Caco-2 (cell line): ENCODE results near the gene PARVG. TPM values are rescaled to one million over a fixed set of nuclear protein-coding genes. Genes with fewer than 3 reads are reported as not detected.
"Not testable (repeated sequence)": the region's sequence is repeated elsewhere in the genome, so short reads cannot be mapped to it uniquely, and the experiment has no call there.

Experiments
- BruUV-seq: library from RNA; stranded (reverse); fragments of 400-500 nt; replicated peaks from 2 replicates; lab custom pipeline; 2021; lab: Mats Ljungman, UMichigan
- CTCF ChIA-PET: fragments of 300-600 bp; sonication (Branson Sonifier 250); formaldehyde crosslinking; loops from one replicate; lab custom pipeline; 2022; ENCODE audit warnings: antibody characterized with exemption; lab: Charles Lee
- POLR2A ChIA-PET: fragments of 300-600 bp; sonication (Branson Sonifier 250); formaldehyde crosslinking; loops from one replicate; lab custom pipeline; 2022; ENCODE audit warnings: antibody characterized with exemption; lab: Charles Lee
- DNase-seq, 2 experiments: peaks; one replicate each; pipeline versions ENCODE4 v3.0.0 to v3.0.0-alpha.2; 2020 to 2022
- H3K27me3 ChIP-seq: replicated peaks from 2 replicates; pipeline ENCODE4 v1.6.0; 2011; ENCODE audit warnings: low read length; ENCODE audit not compliant: control insufficient read depth, insufficient read depth
- H3K36me3 ChIP-seq: 2 replicates; pipeline ENCODE4 v1.5.1; 2011; ENCODE audit warnings: low read length; ENCODE audit not compliant: control insufficient read depth, insufficient read depth
- H3K4me1 ChIP-seq: fragments of 250-450 bp; sonication (Bioruptor Pico); 2 replicates; pipeline ENCODE4 v1.5.1; 2020; ENCODE audit warnings: mild to moderate bottlenecking
- H3K4me3 ChIP-seq: 2 replicates; pipeline ENCODE4 v1.5.1; 2011; ENCODE audit warnings: low read depth, mild to moderate bottlenecking, control low read depth, low read length
- H3K9me3 ChIP-seq: fragments of 250-450 bp; sonication (Bioruptor Pico); 2 replicates; pipeline ENCODE4 v1.5.1; 2020; ENCODE audit warnings: mild to moderate bottlenecking, moderate library complexity
- H3K27ac Mint-ChIP-seq: one replicate; pipeline ENCODE4 v1.8.0; 2022; ENCODE audit warnings: mixed read lengths; ENCODE audit not compliant: unreplicated experiment
- H3K27me3 Mint-ChIP-seq: one replicate; pipeline ENCODE4 v1.8.0; 2022; ENCODE audit warnings: mixed read lengths; ENCODE audit not compliant: insufficient read depth, unreplicated experiment
- H3K36me3 Mint-ChIP-seq: one replicate; pipeline ENCODE4 v1.8.0; 2022; ENCODE audit warnings: mild to moderate bottlenecking, mixed read lengths; ENCODE audit not compliant: insufficient read depth, unreplicated experiment
- H3K4me1 Mint-ChIP-seq: one replicate; pipeline ENCODE4 v1.8.0; 2022; ENCODE audit warnings: low read depth, mixed read lengths; ENCODE audit not compliant: unreplicated experiment
- H3K4me3 Mint-ChIP-seq: one replicate; pipeline ENCODE4 v1.8.0; 2022; ENCODE audit warnings: mild to moderate bottlenecking, moderate library complexity, mixed read lengths; ENCODE audit not compliant: unreplicated experiment
- H3K9me3 Mint-ChIP-seq: one replicate; pipeline ENCODE4 v1.8.0; 2022; ENCODE audit warnings: mixed read lengths; ENCODE audit not compliant: unreplicated experiment
- CTCF ChIP-seq, 2 experiments: fragments of 200-600 bp in 1 of 2; IDR thresholded peaks; 1 replicate in 1 of 2; 2 replicates in 1 of 2; pipeline versions ENCODE4 v1.5.1 to v1.8.0; 2011 to 2022; ENCODE audit warnings: antibody characterized with exemption in 1 of 2, control low read depth in 1 of 2, inconsistent platforms in 1 of 2, low read depth in 1 of 2, low read length in 1 of 2, mild to moderate bottlenecking in 1 of 2, moderate library complexity in 1 of 2; ENCODE audit not compliant: insufficient read depth in 1 of 2, severe bottlenecking in 1 of 2, unreplicated experiment in 1 of 2
- intact Hi-C: fragments of 100-400 bp; cut with micrococcal nuclease; formaldehyde crosslinking; loops from one replicate; pipeline ENCODE4 v1.10.0; 2022; ENCODE audit not compliant: unreplicated experiment
- total RNA-seq: library from RNA; stranded (reverse); gene quantifications from 2 replicates; pipeline ENCODE4 v1.2.3, GENCODE V29; 2022

PARVG gene
- total RNA-seq, 1 experiment from 2014 or later, result not detected

DNA sequence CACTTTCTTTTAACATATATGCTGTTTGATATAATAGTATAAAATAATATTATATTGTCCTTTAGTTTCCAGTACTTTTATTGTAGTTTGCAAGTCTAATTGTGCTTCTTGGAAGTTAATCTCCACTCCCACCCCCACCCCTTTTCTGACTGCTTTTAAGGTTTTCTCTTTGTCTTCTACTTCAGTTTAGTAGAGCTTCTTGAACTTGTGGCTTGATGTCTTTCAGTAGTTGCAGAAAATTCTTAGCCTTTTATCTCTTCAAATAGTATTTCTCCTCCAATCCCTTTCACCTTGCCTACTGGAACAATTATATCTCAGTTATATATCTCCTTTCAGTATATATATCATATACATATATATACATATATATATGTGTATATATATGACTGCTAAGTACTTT, 56.6 kb downstream of the PARVG start:
- no peaks in the 10 kb centered on the region for H3K4me1 ChIP-seq
- no peaks in the 10 kb centered on the region for H3K36me3 Mint-ChIP-seq
- no peaks in the 10 kb centered on the region for H3K36me3 ChIP-seq
- H3K27me3 ChIP-seq, result no peaks in the 10 kb centered on the region
- H3K9me3 ChIP-seq, result no peaks in the 10 kb centered on the region
- DNase-seq, result no peak
- H3K4me3 Mint-ChIP-seq, result no peak overlapping the region
- BruUV-seq, result no TSS peak
- no peak overlapping the region for H3K4me3 ChIP-seq
- H3K27me3 Mint-ChIP-seq, result peaks cover 6% of the 10 kb centered on the region
- H3K9me3 Mint-ChIP-seq, result no peaks in the 10 kb centered on the region
- no peak overlapping the region for H3K27ac Mint-ChIP-seq
- POLR2A ChIA-PET, result no interaction called here
- no peaks in the 10 kb centered on the region for H3K4me1 Mint-ChIP-seq
- no peak for TF ChIP-seq CTCF (IDR thresholded peaks at IDR 0.05; ENCODE audit: insufficient read depth in 1 of 2, low read depth in 1 of 2, low read length in 1 of 2, severe bottlenecking in 1 of 2, unreplicated experiment in 1 of 2)
- CTCF ChIA-PET, result no interaction called here
- intact Hi-C loops, result no loop called here

DNA sequence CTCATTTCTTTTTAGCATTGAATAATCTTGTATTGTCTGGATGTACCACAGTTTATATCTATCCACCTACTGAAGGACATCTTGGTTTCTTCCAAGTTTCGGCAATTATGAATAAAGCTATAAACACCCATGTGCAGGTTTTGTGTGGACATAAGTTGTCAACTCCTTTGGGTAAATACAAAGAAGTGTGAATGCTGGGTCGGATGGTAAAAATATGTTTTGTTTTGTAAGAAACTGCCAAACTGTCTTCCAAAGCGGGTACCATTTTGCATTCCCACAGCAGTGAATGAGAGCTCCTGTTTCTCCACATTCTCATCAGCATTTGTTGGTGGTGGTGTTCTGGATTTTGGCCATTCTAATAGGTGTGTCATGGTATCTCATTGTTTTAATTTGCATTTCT, 60.4 kb downstream of the PARVG start:
- intact Hi-C loops, H3K9me3 Mint-ChIP-seq, POLR2A ChIA-PET: not testable (repeated sequence)

DNA sequence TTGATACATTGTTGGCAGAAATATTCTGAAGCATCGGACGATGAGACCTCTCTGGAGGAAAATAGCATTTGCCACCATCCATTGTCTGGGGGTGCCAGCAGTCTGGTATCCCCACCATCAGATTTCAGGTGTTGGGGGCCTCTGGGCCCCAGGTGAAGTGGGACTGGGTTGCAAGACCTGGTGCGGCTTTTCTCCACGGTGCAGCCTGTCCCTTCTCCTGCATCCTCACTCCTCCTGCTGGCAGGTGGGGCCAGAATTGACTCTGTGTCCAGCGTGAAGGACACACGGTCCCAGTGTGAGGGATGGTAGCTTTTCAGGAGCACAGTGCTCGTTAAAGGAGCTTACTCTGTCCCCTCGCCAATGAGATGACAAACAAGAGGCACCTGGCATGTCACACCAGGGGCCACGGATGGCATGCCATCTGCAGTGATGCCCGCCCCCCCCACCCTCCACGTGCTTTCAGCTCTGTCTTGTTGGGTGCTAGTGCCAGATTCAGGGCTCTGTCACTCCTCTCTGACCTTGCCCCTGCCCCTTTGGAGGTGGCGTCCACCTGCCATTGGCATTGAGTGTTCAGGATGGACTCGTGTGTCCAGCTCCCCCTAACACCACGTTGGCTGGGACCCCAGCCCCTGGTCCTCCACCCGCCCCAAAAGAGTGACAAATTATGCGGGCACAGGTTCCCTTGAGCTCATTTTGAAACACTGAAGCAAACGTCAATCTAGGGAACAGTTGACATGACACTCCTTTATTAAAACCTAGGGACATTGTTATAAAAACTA, 62.4 kb downstream of the PARVG start:
- intact Hi-C loops, result no loop called here
- H3K36me3 Mint-ChIP-seq, result no peaks in the 10 kb centered on the region
- BruUV-seq, result no TSS peak

More for the DNA sequence above, 60.4 kb downstream of the PARVG start:
- CTCF ChIA-PET, H3K4me1 Mint-ChIP-seq, BruUV-seq, H3K9me3 ChIP-seq, H3K4me1 ChIP-seq, H3K27me3 ChIP-seq, H3K4me3 ChIP-seq, H3K27ac Mint-ChIP-seq, H3K36me3 ChIP-seq, DNase-seq, H3K36me3 Mint-ChIP-seq, H3K4me3 Mint-ChIP-seq: not testable (repeated sequence)
- peaks cover 23% of the 10 kb centered on the region for H3K27me3 Mint-ChIP-seq

More for the DNA sequence above, 62.4 kb downstream of the PARVG start:
- no peak overlapping the region for H3K4me3 Mint-ChIP-seq
- DNase-seq, result no peak
- H3K4me3 ChIP-seq, result no peak overlapping the region
- ChIA-PET POLR2A (no interaction called here), CTCF (interaction anchor here (1.0 kb wide), 1 partner anchor 250 kb away, joined by 3 read pairs; no protein-coding TSS in a partner anchor)
- no peak overlapping the region for H3K27ac Mint-ChIP-seq
- H3K9me3 Mint-ChIP-seq, result no peaks in the 10 kb centered on the region
- no peaks in the 10 kb centered on the region for H3K4me1 Mint-ChIP-seq
- TF ChIP-seq CTCF (IDR thresholded peaks at IDR 0.05; ENCODE audit: insufficient read depth in 1 of 2, low read depth in 1 of 2, low read length in 1 of 2, severe bottlenecking in 1 of 2, unreplicated experiment in 1 of 2), result no peak
- H3K27me3 ChIP-seq, result no peaks in the 10 kb centered on the region
- no peaks in the 10 kb centered on the region for H3K36me3 ChIP-seq
- H3K27me3 Mint-ChIP-seq, result peaks cover 26% of the 10 kb centered on the region
- H3K9me3 ChIP-seq, result no peaks in the 10 kb centered on the region
- H3K4me1 ChIP-seq, result no peaks in the 10 kb centered on the region
